CD14-positive monocyte (primary cell): ENCODE data around the gene NUTM2G. TPM values are rescaled to one million over a fixed set of nuclear protein-coding genes. Genes with fewer than 3 reads are reported as not detected.
"Not testable (repeated sequence)": the region's sequence is repeated elsewhere in the genome, so short reads cannot be mapped to it uniquely, and the experiment has no call there.

Source experiments
- DNase-seq, 3 donors: peaks; one replicate each; pipeline ENCODE4 v3.0.0-alpha.2; 2011 to 2022
- H2AFZ ChIP-seq: 2 replicates; pipeline ENCODE4 v1.6.0; 2012; ENCODE audit warnings: mild to moderate bottlenecking, low read depth, low read length, inconsistent platforms; ENCODE audit not compliant: insufficient read depth, poor library complexity, severe bottlenecking
- H3K27ac ChIP-seq, 2 donors: 1 replicate in 1 of 2; 2 replicates in 1 of 2; pipeline ENCODE4 v1.5.1; 2012 to 2013; ENCODE audit warnings: low read length in 2 of 2, control low read depth in 1 of 2, inconsistent platforms in 1 of 2, low read depth in 1 of 2, mild to moderate bottlenecking in 1 of 2
- H3K27me3 ChIP-seq, 2 donors: one replicate each; pipeline versions ENCODE4 v1.6.0 to v1.6.1; 2011 to 2013; ENCODE audit warnings: low read length in 2 of 2; ENCODE audit not compliant: control insufficient read depth in 2 of 2, insufficient read depth in 2 of 2
- H3K36me3 ChIP-seq, 2 donors: replicated peaks in 1 of 2; 1 replicate in 1 of 2; 2 replicates in 1 of 2; pipeline versions ENCODE4 v1.5.1 to v1.6.1; 2012 to 2013; ENCODE audit warnings: low read length in 2 of 2, control low read depth in 1 of 2, inconsistent platforms in 1 of 2, mild to moderate bottlenecking in 1 of 2; ENCODE audit not compliant: insufficient read depth in 2 of 2, control insufficient read depth in 1 of 2
- H3K4me1 ChIP-seq, 2 donors: 1 replicate in 1 of 2; 2 replicates in 1 of 2; pipeline versions ENCODE4 v1.5.1 to v1.6.1; 2012 to 2013; ENCODE audit warnings: low read length in 2 of 2, control low read depth in 1 of 2, inconsistent platforms in 1 of 2, mild to moderate bottlenecking in 1 of 2, moderate library complexity in 1 of 2; ENCODE audit not compliant: insufficient read depth in 2 of 2, control insufficient read depth in 1 of 2
- H3K4me2 ChIP-seq: replicated peaks from 2 replicates; pipeline ENCODE3; 2012; ENCODE audit warnings: low read length, moderate library complexity, mild to moderate bottlenecking; ENCODE audit not compliant: poor library complexity, severe bottlenecking; ENCODE audit errors: extremely low read depth
- H3K4me3 ChIP-seq, 3 experiments: fragments of 200-600 bp in 1 of 3; sonication (generic) in 1 of 3; replicated peaks in 1 of 3; 1 replicate in 2 of 3; 2 replicates in 1 of 3; pipeline ENCODE4 v1.5.1; 2011 to 2013; ENCODE audit warnings: low read length in 3 of 3, mild to moderate bottlenecking in 3 of 3, control low read depth in 2 of 3, low read depth in 2 of 3, inconsistent platforms in 1 of 3, moderate library complexity in 1 of 3
- H3K79me2 ChIP-seq: 2 replicates; pipeline ENCODE4 v1.6.0; 2012; ENCODE audit warnings: mild to moderate bottlenecking, control low read depth, inconsistent platforms, low read length, moderate library complexity; ENCODE audit not compliant: insufficient read depth
- H3K9ac ChIP-seq: 2 replicates; pipeline ENCODE4 v1.6.0; 2017; ENCODE audit warnings: low read length, mild to moderate bottlenecking; ENCODE audit not compliant: insufficient read depth, poor library complexity, severe bottlenecking
- H3K9me3 ChIP-seq, 2 donors: replicated peaks in 1 of 2; 1 replicate in 1 of 2; 2 replicates in 1 of 2; pipeline versions ENCODE4 v1.5.1 to v1.6.1; 2012 to 2013; ENCODE audit warnings: low read length in 2 of 2, control low read depth in 1 of 2; ENCODE audit not compliant: control insufficient read depth in 1 of 2, insufficient read depth in 1 of 2
- H4K20me1 ChIP-seq: 2 replicates; pipeline ENCODE4 v1.6.0; 2012; ENCODE audit warnings: mild to moderate bottlenecking, low read length, control low read depth, moderate library complexity; ENCODE audit not compliant: insufficient read depth
- H3K27ac Mint-ChIP-seq, 7 donors: one replicate each; pipeline ENCODE4 v1.8.0; 2020; ENCODE audit warnings: mild to moderate bottlenecking in 7 of 7, mixed read lengths in 7 of 7, moderate library complexity in 6 of 7, inconsistent platforms in 2 of 7
- H3K27me3 Mint-ChIP-seq, 3 donors: one replicate each; pipeline ENCODE4 v1.8.0; 2021 to 2022; ENCODE audit warnings: low read depth in 3 of 3, mild to moderate bottlenecking in 3 of 3, mixed read lengths in 3 of 3, moderate library complexity in 3 of 3, inconsistent platforms in 1 of 3
- H3K36me3 Mint-ChIP-seq, 2 donors: one replicate each; pipeline ENCODE4 v1.8.0; 2020; ENCODE audit warnings: mixed read lengths in 2 of 2, inconsistent platforms in 1 of 2, mild to moderate bottlenecking in 1 of 2
- H3K4me1 Mint-ChIP-seq: one replicate; pipeline ENCODE4 v1.8.0; 2020; ENCODE audit warnings: mild to moderate bottlenecking, mixed read lengths
- H3K4me3 Mint-ChIP-seq, 2 donors: one replicate each; pipeline ENCODE4 v1.8.0; 2020; ENCODE audit warnings: mild to moderate bottlenecking in 2 of 2, mixed read lengths in 2 of 2, moderate library complexity in 1 of 2
- H3K9me3 Mint-ChIP-seq, 7 donors: one replicate each; pipeline ENCODE4 v1.8.0; 2020 to 2022; ENCODE audit warnings: mixed read lengths in 7 of 7, mild to moderate bottlenecking in 6 of 7, moderate library complexity in 6 of 7, inconsistent platforms in 2 of 7
- WGBS: methylation state at CpG from one replicate; pipeline ENCODE4 v1.1.5; 2013; ENCODE audit warnings: missing lambda C conversion rate; ENCODE audit not compliant: insufficient coverage; 5-methylcytosine and 5-hydroxymethylcytosine counted together
- intact Hi-C, 2 donors: fragments of 100-400 bp; cut with micrococcal nuclease; formaldehyde crosslinking; loops; one replicate each; pipeline versions ENCODE4 v1.15.0 to v1.15.1; 2023
- polyA plus RNA-seq, 3 donors: library from polyadenylated mRNA; depleted of rRNA in 1 of 3; unstranded in 2 of 3; stranded (reverse) in 1 of 3; fragments of 300-500 nt in 2 of 3; fragments of >200 nt in 1 of 3; fragmentation: Illumina TruSeq in 2 of 3; gene quantifications; 1 replicate in 2 of 3; 2 replicates in 1 of 3; pipeline ENCODE4 v1.2.3, GENCODE V29; 2012 to 2021

NUTM2G gene
- polyA plus RNA-seq, 3 donors = not detected

DNA sequence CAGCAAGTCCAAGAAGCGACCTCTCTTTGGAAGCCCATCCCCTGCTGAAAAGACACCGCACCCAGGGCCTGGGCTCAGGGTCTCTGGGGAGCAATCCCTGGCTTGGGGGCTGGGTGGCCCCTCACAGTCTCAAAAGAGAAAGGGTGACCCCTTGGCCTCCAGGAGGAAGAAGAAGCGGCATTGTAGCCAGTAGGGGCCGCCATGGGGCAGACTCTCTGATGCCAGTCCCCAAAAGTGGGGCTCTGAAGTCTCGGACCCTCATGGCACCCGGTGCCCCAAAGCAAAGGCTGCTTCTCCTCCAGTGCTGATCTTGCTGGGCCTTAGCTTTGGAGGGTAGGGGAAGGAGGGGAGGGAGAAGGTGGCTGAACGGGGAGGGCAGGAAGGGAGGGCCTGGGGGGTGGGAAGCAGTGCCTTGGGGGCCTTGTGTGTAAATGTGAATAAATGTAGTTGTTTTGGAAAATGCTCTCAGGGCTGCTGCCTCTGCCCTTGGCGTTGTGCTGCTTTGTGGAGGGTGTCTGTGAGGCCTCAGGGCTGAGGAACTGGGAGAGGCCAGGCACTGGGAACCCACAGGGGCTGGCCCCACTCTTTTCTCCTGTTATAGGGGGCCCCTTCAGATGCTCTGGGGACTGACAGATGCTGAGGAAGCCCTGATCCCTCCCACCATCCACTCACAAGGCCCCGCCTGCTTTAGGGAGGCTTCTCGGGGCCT is 10.5 kb downstream of the NUTM2G start:
- H3K36me3 ChIP-seq, H3K9me3 ChIP-seq, H3K79me2 ChIP-seq, H3K9ac ChIP-seq, H3K27me3 ChIP-seq, H3K27ac Mint-ChIP-seq, DNase-seq, H3K27ac ChIP-seq, H3K4me1 Mint-ChIP-seq, H3K9me3 Mint-ChIP-seq, H3K4me3 Mint-ChIP-seq, H3K27me3 Mint-ChIP-seq, H2AFZ ChIP-seq, H4K20me1 ChIP-seq, H3K4me2 ChIP-seq, H3K4me1 ChIP-seq, intact Hi-C loops, H3K4me3 ChIP-seq: not testable (repeated sequence)
- H3K36me3 Mint-ChIP-seq = peaks cover 9 to 12% of the 10 kb centered on the region in 2 donors
- WGBS = no CpG with 5 or more reads among the region's 10 CpGs

DNA sequence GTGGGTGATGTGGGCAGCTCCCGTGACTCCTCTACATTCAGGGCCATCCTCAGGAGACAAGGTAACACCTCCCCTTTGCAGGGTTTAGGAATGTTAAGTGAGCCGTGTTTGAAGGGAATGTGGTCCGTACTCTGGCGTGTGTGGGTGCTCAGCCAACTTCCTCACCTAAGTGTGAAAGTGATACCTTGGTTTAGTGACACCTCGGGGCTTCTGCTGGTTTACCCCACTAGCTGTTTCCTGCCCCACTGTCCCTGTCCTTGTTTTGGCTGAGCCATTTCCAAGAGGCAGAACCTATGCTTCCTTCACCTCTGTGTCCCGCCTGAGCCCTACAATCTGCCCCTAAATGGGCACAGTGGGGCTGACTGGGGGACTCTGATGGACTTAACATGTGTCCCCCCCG is 12.3 kb downstream of the NUTM2G start:
- H3K4me3 Mint-ChIP-seq, intact Hi-C loops, DNase-seq, H3K27ac Mint-ChIP-seq, H3K4me3 ChIP-seq, H3K4me2 ChIP-seq, H3K27me3 ChIP-seq, H3K27me3 Mint-ChIP-seq, H3K4me1 Mint-ChIP-seq, H4K20me1 ChIP-seq, H3K9me3 Mint-ChIP-seq, H2AFZ ChIP-seq, H3K27ac ChIP-seq, H3K9me3 ChIP-seq, H3K9ac ChIP-seq, H3K4me1 ChIP-seq, H3K79me2 ChIP-seq, H3K36me3 ChIP-seq: not testable (repeated sequence)
- H3K36me3 Mint-ChIP-seq = peaks cover 14 to 15% of the 10 kb centered on the region in 2 donors
- no CpG with 5 or more reads among the region's 7 CpGs for WGBS

DNA sequence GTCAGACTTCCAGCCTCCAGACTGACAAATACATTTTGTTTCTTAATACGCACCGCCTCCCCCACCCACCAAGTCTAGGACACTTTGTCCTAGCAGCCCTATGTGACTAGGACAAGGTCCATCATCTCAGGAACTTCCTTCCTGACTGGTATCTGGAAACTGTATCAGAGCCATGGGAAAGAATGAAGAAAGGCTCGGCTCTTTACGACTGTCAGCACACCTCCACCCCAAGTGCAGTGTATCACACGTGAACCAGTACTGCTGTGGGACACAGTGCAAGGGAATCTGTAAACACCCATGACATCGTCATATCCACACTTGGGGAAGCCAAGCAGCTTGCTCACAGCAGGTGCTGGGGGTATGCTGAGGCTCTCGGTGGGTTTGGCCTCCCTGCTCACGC is 13.0 kb downstream of the NUTM2G start:
- H3K9me3 Mint-ChIP-seq, H3K27me3 ChIP-seq, H3K9me3 ChIP-seq, DNase-seq, H3K4me3 ChIP-seq, H2AFZ ChIP-seq, H3K27ac ChIP-seq, H3K4me3 Mint-ChIP-seq, H3K4me1 Mint-ChIP-seq, intact Hi-C loops, H3K9ac ChIP-seq, H4K20me1 ChIP-seq, H3K27me3 Mint-ChIP-seq, H3K4me2 ChIP-seq, H3K36me3 ChIP-seq, H3K4me1 ChIP-seq, H3K27ac Mint-ChIP-seq, H3K79me2 ChIP-seq: not testable (repeated sequence)
- peaks cover 17 to 19% of the 10 kb centered on the region in 2 donors for H3K36me3 Mint-ChIP-seq
- no CpG with 5 or more reads among the region's 8 CpGs for WGBS

DNA sequence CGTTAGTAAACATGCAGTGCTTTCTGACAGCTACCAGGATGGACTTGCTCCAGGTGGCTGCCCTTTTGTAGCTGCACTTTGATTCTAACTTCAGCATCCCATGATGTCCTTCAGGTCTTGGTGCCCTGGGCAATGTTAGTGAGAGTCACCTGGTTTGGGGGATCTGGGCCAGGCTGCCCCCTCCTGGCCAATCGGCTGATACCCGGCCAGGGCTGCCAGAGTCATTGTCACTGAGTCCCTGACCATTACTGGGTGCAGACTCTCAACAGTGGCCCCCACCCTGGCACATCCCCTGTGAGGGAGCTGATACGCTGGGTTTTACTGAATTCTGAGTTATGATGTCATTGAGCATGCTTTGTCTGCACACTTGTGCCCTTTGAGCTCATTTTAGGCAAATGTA is 13.5 kb downstream of the NUTM2G start:
- WGBS = no CpG with 5 or more reads among the region's 4 CpGs

More for the DNA sequence above, 13.5 kb downstream of the NUTM2G start:
- H3K36me3 ChIP-seq, H3K4me1 ChIP-seq, DNase-seq, H3K27ac ChIP-seq, H3K27me3 Mint-ChIP-seq, H3K27me3 ChIP-seq, H3K9me3 Mint-ChIP-seq, H3K4me3 ChIP-seq, H3K4me3 Mint-ChIP-seq, H3K9ac ChIP-seq, H2AFZ ChIP-seq, H4K20me1 ChIP-seq, H3K9me3 ChIP-seq, H3K4me1 Mint-ChIP-seq, intact Hi-C loops, H3K4me2 ChIP-seq, H3K79me2 ChIP-seq, H3K27ac Mint-ChIP-seq: not testable (repeated sequence)
- H3K36me3 Mint-ChIP-seq = peaks cover 17 to 22% of the 10 kb centered on the region in 2 donors
